ENCODE measurements around the gene MRRF.
"Not testable (repeated sequence)": the region's sequence is repeated elsewhere in the genome, so short reads cannot be mapped to it uniquely, and the experiment has no call there.

The MRRF gene

DNA sequence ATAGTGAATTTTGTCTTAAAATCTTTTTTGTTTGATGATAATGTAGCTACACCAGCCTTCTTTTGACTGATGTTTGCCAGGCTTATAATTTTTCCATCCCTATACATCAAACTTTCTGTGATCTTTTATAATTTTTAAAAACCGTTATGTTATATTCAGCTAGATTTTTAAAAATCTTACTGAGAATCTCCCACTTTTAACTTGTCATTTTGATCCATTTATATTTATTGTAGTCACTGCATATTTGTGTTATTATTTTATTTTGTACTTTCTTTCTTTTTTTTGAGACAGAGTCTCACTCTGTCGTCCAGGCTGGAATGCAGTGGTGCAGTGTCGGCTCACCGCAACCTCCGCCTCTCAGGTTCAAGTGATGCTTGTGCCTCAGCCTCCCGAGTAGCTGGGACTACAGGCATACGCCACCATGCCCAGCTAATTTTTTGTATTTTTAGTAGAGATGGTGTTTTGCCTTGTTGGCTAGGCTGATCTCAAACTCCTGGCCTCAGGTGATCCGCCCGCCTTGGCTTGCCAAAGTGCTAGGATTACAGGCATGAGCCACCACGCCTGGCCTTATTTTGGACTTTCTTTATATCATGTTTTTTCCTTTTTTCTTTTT, 12.7 kb downstream of the MRRF start:
- DNase-seq: no peak

- no peak for DNase-seq
Observed at GRCh38 chr9:122281368-122281767, 16.7 kb downstream of the MRRF start.

DNA sequence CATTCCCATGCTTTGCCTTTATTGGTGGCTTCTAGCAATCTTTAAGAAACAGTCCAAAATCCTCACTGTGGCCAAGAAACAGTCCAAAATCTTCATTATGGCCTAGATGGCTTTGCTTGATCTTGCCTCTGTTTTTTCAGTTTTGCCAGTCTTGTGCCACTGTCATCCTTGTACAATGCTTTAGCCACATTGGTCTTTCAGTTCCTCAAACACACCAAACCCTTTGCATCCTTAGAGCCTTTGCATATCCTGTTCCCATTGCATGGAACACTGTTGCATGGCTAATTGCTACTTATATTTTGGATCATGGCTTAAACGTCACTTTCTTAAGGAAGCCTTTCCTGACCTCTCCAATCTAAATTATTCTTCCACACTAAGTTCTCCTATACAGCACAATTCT, 22.1 kb downstream of the MRRF start:
- DNase-seq: no peak

- DNase-seq: no peak
Observed at GRCh38 chr9:122287214-122287720, 22.6 kb downstream of the MRRF start.

DNA sequence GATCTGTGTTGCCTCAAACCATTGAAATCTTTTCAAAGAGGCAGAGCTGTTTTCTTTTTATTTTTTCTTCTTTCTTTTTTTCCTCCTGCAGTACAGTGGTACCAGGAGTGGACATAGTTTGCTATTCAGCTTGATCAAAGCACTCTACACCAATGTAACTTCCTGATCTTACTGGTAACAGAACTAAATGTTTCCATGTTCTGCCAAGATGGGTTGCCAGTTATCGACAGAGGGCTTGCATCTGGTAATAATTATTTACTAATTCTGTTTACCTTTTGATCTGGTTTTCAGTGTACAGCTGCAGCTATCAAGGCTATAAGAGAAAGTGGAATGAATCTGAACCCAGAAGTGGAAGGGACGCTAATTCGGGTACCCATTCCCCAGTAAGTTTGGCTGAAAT, 26.8 kb downstream of the MRRF start:
- DNase-seq: no peak

GRCh38 chr9:122294531-122294930, 29.8 kb downstream of the MRRF start:
- DNase-seq: no peak

DNA sequence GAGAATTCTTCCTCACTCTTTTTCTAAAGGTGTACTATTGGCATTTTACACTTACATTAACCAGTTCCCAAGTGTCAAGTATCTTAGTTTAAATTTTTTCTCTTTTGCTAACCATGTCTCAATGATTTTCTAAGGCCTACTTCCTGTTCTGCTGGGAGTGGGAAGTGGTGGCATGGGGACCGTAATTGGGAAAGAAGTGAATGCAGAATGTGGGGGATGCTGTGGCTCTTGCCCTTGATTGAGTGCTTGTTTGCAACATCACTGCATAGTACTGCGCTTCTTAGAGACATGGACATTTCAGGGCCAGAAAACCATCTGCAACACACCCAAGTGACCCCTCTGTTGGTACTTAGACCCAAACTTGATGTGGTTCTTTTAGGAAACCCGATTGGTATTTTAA, 32.8 kb downstream of the MRRF start:
- no peak for DNase-seq

DNA sequence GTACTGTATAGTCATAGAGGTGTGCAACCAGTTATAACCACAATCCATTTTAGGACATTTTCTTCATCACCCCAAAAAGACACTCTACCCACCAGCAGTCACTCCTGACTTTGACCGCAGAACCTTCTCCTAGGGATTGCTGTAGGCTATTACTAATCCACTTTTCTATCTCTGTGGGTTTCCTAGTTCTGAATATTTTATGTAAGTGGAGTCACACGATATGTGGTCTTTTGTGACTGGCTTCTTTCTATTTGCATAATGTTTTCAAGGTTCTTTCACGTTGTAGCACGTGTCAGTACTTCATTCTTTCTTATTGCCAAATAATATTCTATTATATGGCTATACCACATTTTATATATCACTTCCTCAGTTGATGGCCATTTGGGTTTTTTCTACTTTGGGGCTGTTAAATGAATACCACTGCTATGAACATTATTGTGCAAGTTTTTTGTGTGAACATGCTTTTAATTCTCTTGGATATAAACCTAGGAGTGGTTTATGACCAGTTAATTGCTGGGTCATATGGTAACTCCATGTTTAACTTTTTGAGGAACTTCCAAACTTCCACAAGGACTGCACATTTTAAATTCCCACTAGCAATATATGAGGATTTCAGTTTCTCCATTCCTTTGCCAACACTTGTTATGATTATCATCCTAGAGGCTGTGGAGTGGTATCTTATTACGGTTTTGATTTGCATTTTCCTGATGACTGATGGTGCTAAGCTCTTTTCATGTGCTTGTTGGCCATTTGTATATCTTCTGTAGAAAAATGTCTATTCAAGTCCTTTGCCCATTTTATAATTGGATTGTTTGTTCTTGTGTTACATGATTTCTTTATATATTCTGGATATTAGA, 37.8 kb downstream of the MRRF start:
- DNase-seq: no peak

- no peak for DNase-seq
Observed at GRCh38 chr9:122307061-122307460, 42.4 kb downstream of the MRRF start.

DNA sequence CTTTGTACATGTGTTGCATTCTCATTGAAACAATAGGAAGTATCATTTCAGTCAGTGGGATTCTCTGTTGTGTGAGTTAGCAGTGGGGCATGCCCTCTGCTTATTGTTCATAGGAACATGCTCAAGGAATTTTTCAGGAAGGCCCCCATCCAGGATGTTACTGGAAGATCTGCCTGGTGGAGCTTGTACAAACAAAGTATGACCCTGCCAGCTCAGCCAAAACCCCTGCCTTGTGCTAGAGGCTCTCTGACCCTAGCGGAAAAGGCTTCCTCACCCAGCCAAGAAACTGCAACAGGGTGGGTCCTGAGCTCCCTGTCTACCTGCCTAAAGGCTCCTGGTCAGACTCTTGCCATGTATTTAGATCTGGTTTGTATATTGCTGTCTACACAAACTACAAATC, 43.2 kb downstream of the MRRF start:
- no peak for DNase-seq

- DNase-seq: no peak
Observed at GRCh38 chr9:122309861-122310260, 45.2 kb downstream of the MRRF start.

GRCh38 chr9:122314165-122314564, 49.5 kb downstream of the MRRF start:
- no peak for DNase-seq

DNA sequence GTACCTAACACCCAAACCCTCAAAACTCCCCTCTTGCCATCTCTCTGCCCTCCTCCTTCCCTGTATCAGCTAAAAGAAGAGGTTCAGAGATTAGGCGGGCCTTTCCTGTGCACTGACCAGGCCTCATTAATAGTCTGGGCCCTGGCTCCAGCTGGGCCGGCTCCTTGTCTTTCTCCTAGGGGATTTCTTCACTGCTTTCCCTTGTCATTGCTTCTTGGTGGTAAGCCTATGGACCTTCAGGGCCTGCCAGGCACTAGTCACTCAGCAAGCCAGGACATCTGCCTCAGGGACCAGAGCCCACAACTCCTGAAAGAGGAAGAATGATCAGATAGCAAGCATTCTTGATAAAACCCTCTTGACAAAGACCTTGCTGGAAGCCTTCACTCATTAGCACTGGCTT, 50.9 kb downstream of the MRRF start:
- no peak for DNase-seq

DNA sequence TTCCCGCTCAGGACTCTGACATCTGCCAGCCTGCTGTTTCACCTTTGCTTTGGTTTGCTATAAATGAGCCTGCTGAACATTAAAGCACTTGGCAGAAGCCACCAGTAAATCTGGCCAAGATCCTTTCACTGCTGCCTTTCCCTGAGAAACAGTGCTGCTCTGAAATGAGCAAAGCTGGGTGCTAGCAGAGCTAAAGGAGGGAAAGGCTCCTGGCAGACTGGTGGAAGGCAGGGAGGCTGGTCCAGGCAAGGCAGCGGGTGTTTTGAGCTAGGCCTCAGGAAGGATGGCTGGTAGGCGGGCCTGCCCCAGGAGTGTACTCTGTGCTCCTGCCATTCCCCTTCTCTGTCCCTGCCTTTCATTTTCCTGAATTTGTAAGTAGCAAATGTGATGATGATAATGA, 53.6 kb downstream of the MRRF start:
- no peak for DNase-seq

DNA sequence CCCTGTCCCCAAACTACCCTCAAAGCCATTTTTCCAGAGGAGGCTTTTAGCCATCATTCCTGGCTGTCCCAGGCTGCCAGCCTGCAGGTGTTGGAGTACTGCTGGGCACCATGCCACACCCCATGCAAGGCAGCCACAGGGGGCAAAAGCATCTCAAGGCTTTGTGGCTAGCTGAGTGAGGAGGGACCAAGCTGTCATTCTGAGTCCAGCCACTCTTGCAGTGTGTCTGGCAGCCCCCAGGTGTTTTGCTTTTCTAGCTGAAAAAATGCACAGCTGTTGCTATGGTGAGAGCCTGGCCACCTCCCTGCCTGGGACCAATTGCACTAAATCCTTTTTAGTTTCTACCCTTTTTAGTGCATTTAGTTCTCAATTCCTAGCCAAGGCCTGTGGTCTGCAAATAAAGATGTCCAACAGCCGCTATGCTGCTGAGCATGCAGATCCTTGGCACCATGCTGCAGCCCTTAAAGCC, 55.8 kb downstream of the MRRF start:
- peak; percentile 22 for DNase-seq

GRCh38 chr9:122322553-122322952, 57.9 kb downstream of the MRRF start:
- no peak for DNase-seq

DNA sequence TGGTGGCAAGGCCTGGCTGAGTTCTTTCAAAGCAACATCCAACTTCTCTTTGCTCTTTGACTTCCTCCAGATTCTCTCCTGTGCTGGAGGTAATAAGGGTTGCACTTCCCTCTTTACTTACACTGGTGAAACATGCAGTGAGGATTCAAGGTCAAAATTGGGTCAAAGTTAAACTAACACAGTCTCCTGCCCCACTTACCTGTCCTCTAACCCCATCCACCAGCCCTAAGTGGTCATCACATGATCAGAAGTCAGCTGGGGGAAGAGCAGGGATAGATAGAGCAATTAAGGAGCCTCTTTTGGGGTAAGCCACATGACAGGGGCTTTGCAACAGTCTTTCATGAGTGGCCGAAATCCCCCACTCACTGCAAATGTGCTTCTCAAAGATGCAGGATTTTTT, 60.0 kb downstream of the MRRF start:
- not testable (repeated sequence) for DNase-seq

DNA sequence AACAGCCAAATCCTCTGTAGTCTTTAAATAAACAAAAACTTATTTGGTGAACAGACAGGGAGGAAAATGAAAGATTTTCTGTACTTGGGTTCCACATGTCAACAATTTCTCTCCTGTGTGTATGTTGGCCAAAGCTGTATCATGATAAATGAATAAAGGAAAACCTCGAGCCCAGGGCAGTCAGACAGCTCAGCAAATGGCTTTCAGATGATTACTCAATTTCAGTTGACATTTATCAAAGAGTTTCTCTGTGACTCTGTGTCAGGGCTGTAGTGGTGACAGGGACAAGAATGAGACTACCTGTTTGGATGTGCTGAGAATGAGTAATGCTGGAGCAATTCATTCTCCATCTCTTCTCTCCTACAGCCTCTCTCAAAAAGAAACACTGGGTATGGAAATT, 60.4 kb downstream of the MRRF start:
- DNase-seq: no peak

DNA sequence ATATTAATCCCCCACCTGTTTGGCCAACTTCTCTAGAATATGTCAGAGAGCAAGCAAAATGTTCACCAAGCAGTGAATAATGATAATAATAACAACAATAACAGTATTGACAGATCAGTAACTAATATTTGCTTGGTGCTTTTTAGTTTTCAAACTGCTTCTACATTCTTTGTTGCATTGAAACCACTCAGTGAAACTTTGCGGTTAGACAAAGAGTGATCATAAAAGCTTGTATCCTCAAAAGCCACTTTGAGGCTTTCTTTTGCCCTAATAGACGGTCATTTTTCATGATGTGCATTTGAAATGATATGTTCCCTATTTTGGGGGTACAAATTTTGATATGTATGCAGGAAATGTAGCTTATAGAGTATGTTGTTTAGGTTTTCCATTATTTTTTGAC, 62.5 kb downstream of the MRRF start:
- no peak for DNase-seq

DNA sequence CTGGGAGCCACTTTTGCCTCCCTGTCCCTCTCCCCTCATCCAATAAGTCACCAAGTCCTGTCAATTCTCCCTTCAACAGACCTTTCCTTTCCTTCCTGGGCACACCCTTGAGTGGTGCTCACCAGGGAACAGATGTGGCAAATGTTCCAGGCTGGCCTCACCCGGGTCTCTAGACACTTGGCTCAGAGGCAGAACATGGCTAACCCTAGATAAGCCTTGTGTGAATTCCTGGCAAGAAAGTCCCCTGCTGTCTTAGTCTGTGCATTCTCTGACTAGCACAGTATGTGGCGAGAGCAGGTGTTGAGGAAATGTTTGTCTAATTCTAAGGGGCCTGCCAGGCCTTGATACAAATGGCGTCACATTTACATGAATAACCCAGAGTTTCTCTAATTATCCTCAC, 64.9 kb downstream of the MRRF start:
- DNase-seq: no peak

DNA sequence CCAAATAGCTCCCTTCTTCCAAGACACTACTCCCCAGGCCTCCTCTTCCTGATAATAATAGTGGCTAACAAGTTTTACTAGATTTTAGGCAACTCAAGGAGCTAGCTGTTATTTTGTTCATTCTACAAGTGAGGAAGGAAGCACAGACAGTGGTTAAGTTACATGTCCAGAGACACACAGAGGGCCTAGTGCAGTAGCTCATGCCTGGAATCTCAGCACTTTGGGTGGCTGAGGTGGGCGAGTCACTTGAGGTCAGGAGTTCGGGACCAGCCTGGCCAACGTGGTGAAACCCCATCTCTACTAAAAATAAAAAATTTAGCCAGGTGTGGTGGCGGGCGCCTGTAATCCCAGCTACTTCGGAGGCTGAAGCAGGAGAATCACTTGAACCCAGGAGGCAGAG, 65.8 kb downstream of the MRRF start:
- not testable (repeated sequence) for DNase-seq

DNA sequence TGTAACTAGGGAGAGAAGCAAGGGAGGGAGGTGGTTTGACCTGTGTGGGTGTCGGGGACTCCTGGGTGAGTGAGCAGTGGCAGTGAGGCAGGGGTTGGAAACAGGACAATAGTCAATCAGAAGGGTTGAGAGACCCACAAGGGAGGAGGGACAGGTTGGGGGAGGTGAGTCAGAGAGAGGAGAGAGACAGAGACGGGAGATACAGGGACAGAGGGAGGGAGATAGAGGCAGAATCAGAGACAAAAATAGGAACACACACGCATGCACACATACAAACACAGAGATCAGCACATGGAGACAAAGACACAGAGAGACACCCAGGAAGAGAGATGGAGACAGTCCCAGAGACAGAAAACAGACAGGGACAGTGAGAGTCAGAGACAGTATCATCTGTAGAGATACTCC, 66.8 kb downstream of the MRRF start:
- no peak for DNase-seq

DNA sequence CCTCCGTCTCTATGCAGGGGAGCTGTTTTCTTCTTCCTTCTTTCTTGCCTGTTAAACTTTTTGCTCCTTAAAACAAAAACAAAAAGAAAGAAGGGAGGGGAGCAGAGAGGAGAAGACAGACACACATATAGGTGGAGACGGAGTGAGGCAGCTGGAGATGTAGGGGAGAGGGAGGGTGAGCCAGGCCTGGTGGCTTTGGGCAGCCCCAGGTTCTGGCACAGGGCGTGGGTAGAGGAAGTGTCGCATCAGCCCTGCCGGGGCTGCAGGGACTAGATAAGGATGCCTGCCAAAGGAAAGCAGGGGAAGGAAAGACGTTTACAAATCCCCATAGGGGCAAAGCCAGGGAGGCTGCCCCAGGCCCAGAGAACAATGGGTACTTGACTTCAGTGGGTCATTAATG, 67.4 kb downstream of the MRRF start:
- DNase-seq: no peak

GRCh38 chr9:122332644-122333043, 68.0 kb downstream of the MRRF start:
- DNase-seq: no peak

All from RPMI8226 (cell line).